HCT116 (cell line): ENCODE data around the gene REEP3. TPM values are rescaled to one million over a fixed set of nuclear protein-coding genes. Genes with fewer than 3 reads are reported as not detected.

Experiments used
- ATAC-seq: fragments of 200-7000 bp; cut with Tn5 transposase; 2 replicates; pipeline ENCODE4 v1.9.1; 2020; ENCODE audit warnings: mild to moderate bottlenecking, moderate library complexity
- BruUV-seq: library from RNA; stranded (reverse); fragments of 400-500 nt; replicated peaks from 2 replicates; lab custom pipeline; 2021; lab: Mats Ljungman, UMichigan
- CTCF ChIA-PET: fragments of 300-600 bp; sonication (Branson Sonifier 250); formaldehyde crosslinking; loops from one replicate; lab custom pipeline; 2021; ENCODE audit warnings: antibody characterized with exemption; lab: Charles Lee
- POLR2A ChIA-PET: fragments of 300-600, 350-600 bp; sonication (Branson Sonifier 250); formaldehyde crosslinking; loops from one replicate; lab custom pipeline; 2021; ENCODE audit warnings: antibody characterized with exemption; lab: Charles Lee
- RAD21 ChIA-PET, 2 experiments: fragments of 300-600 bp; sonication (Branson Sonifier 250); formaldehyde crosslinking; loops; one replicate each; lab custom pipeline; 2023; ENCODE audit warnings: low total read pairs in 2 of 2; ENCODE audit not compliant: uncharacterized antibody in 2 of 2, unreplicated experiment in 2 of 2, low non-redundant PET in 1 of 2; lab: Charles Lee
- DNase-seq: peaks from one replicate; pipeline ENCODE4 v3.0.0-alpha.2; 2010; ENCODE audit warnings: low read depth, low spot score
- H2AFZ ChIP-seq: fragments of 200-600 bp; shearing (Covaris generic), sonication (generic); 2 replicates; pipeline ENCODE4 v1.6.1; 2017; ENCODE audit warnings: low read depth, mixed run types, mixed read lengths, antibody characterized with exemption, low read length; ENCODE audit not compliant: poor library complexity, severe bottlenecking
- H3K27ac ChIP-seq: 2 replicates; pipeline ENCODE4 v1.5.1; 2012; ENCODE audit warnings: low read depth, low read length
- H3K27me3 ChIP-seq: fragments of 200-600 bp; sonication (generic); 2 replicates; pipeline ENCODE4 v1.6.1; 2016; ENCODE audit warnings: mixed run types, low read length, mixed read lengths; ENCODE audit not compliant: insufficient read depth
- H3K36me3 ChIP-seq, 2 experiments: fragments of 200-500 bp in 1 of 2; fragments of 200-600 bp in 1 of 2; sonication (Bioruptor generic) in 1 of 2; sonication (generic) in 1 of 2; 2 replicates each; pipeline versions ENCODE4 v1.5.1 to v1.6.1; 2014 to 2016; ENCODE audit warnings: low read length in 2 of 2, inconsistent platforms in 1 of 2, mixed read lengths in 1 of 2, mixed run types in 1 of 2; ENCODE audit not compliant: insufficient read depth in 2 of 2, control insufficient read depth in 1 of 2
- H3K4me1 ChIP-seq, 2 experiments: fragments of 200-600 bp in 1 of 2; sonication (generic) in 1 of 2; 2 replicates each; pipeline versions ENCODE4 v1.5.1 to v1.6.1; 2012 to 2017; ENCODE audit warnings: low read length in 2 of 2, inconsistent platforms in 1 of 2, mild to moderate bottlenecking in 1 of 2, mixed read lengths in 1 of 2, mixed run types in 1 of 2, moderate library complexity in 1 of 2; ENCODE audit not compliant: insufficient read depth in 2 of 2, control insufficient read depth in 1 of 2
- H3K4me2 ChIP-seq: fragments of 200-600 bp; sonication (generic); 2 replicates; pipeline ENCODE4 v1.6.1; 2017; ENCODE audit warnings: mixed run types, low read length, mixed read lengths
- H3K4me3 ChIP-seq, 2 experiments: fragments of 200-600 bp in 1 of 2; sonication (generic) in 1 of 2; replicated peaks in 1 of 2; 2 replicates each; pipeline ENCODE4 v1.5.1; 2011 to 2016; ENCODE audit warnings: low read length in 2 of 2, control low read depth in 1 of 2, low read depth in 1 of 2, mild to moderate bottlenecking in 1 of 2, mixed read lengths in 1 of 2, mixed run types in 1 of 2
- H3K79me2 ChIP-seq: fragments of 200-600 bp; sonication (generic); 2 replicates; pipeline ENCODE4 v1.6.1; 2017; ENCODE audit warnings: mild to moderate bottlenecking, mixed run types, low read length, moderate library complexity, mixed read lengths; ENCODE audit not compliant: insufficient read depth
- H3K9ac ChIP-seq: fragments of 200-600 bp; sonication (generic); 2 replicates; pipeline ENCODE4 v1.6.1; 2016; ENCODE audit warnings: low read length, mixed read lengths
- H3K9me2 ChIP-seq: fragments of 200-600 bp; sonication (generic), shearing (Covaris generic); 2 replicates; pipeline ENCODE4 v1.6.1; 2017; ENCODE audit warnings: mixed run types, mild to moderate bottlenecking, moderate library complexity; ENCODE audit not compliant: insufficient read depth
- H3K9me3 ChIP-seq, 2 experiments: fragments of 200-500 bp in 1 of 2; fragments of 200-600 bp in 1 of 2; sonication (Bioruptor generic) in 1 of 2; sonication (generic) in 1 of 2; 2 replicates each; pipeline ENCODE4 v1.6.1; 2014 to 2017; ENCODE audit warnings: low read length in 2 of 2, mixed read lengths in 2 of 2, inconsistent platforms in 1 of 2, low read depth in 1 of 2, mild to moderate bottlenecking in 1 of 2, mixed run types in 1 of 2, moderate library complexity in 1 of 2; ENCODE audit not compliant: control insufficient read depth in 1 of 2, insufficient read depth in 1 of 2
- H4K20me1 ChIP-seq: fragments of 200-600 bp; sonication (generic), shearing (Covaris generic); 2 replicates; pipeline ENCODE4 v1.6.1; 2017; ENCODE audit warnings: mixed run types, mild to moderate bottlenecking, moderate library complexity; ENCODE audit not compliant: insufficient read depth
- CEBPB ChIP-seq: IDR thresholded peaks from 2 replicates; pipeline ENCODE4 v1.6.1; 2012; ENCODE audit warnings: low read depth
- REST ChIP-seq: IDR thresholded peaks from 2 replicates; pipeline ENCODE4 v1.6.1; 2012; ENCODE audit warnings: low read depth
- YY1 ChIP-seq: IDR thresholded peaks from 2 replicates; pipeline ENCODE4 v1.6.1; 2011; ENCODE audit warnings: low read length, low read depth, moderate library complexity, mild to moderate bottlenecking; ENCODE audit not compliant: insufficient replicate concordance; ENCODE audit errors: extremely low read depth
- ZFX ChIP-seq: fragments of 450-650 bp; IDR thresholded peaks from 2 replicates; pipeline ENCODE4 v1.6.1; 2017
- ZNF274 ChIP-seq: fragments of 200-500 bp; sonication (Bioruptor generic); IDR thresholded peaks from 2 replicates; pipeline ENCODE4 v1.6.1; 2014; ENCODE audit warnings: mild to moderate bottlenecking, low read depth, low read length, inconsistent platforms
- intact Hi-C: fragments of 100-400 bp; cut with micrococcal nuclease; formaldehyde crosslinking; loops from 2 replicates; pipeline ENCODE4 v1.10.0; 2022
- total RNA-seq: library from RNA; stranded (reverse); gene quantifications from one replicate; pipeline ENCODE4 v1.2.1, GENCODE V29; 2021; ENCODE audit not compliant: unreplicated experiment

Gene REEP3
- total RNA-seq, 1 experiment from 2014 or later = 41.3 TPM

- no peak for TF ChIP-seq REST
- peak; percentile 5 for TF ChIP-seq YY1
- TF ChIP-seq ZNF274 = no peak
Measured at GRCh38 chr10:63520500-63521415, at the start of gene REEP3 (continued).

- Histone ChIP-seq H3K4me2 (no peak overlapping the region), H3K79me2 (peaks cover 60% of the 10 kb centered on the region), H3K9ac (no peak overlapping the region), H3K27ac (no peak overlapping the region), H3K9me2 (no peaks in the 10 kb centered on the region), H4K20me1 (peaks cover 4% of the 10 kb centered on the region; the same call in 1 of the 2 replicates), H3K36me3 (no peaks in the 10 kb centered on the region), H3K9me3 (no peaks in the 10 kb centered on the region), H3K27me3 (no peaks in the 10 kb centered on the region), H3K4me3 (no peak overlapping the region), H2AFZ (no peak overlapping the region), H3K4me1 (no peaks in the 10 kb centered on the region)
- intact Hi-C loops = no loop called here
- no peak for DNase-seq
- no TSS peak for BruUV-seq
- POLR2A ChIA-PET = no interaction called here
- no peak for ATAC-seq
- CTCF ChIA-PET = no interaction called here
- TF ChIP-seq ZFX (no peak), CEBPB (0 out of 2 replicates have a peak, but pooled peaks have one; percentile 19)
- RAD21 ChIA-PET = no interaction called here
Measured at GRCh38 chr10:63474488-63474887, 46.7 kb upstream of the REEP3 start.
